ENCODE results near the gene NUDT15.

DNA sequence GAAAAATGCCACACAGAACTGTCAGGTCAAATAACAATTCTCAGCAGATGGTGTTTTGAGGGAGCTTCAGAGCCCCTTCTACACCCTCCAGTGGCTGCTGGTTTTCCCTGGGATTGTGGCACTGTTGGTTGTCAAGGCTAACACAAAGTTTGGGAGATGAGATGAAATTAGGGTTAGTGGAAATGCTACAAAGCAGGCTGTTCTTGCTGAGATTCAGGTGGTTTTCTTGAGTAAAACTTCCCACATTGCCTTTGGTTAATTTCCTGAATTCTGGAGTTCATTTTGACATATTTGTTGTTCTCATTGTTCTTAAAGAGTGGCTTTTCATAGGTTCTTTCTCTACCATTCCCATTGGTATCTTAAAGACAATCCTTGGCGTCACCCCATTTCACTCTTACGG is 35.3 kb downstream of the NUDT15 start:
- TF ChIP-seq, protein P1, sequence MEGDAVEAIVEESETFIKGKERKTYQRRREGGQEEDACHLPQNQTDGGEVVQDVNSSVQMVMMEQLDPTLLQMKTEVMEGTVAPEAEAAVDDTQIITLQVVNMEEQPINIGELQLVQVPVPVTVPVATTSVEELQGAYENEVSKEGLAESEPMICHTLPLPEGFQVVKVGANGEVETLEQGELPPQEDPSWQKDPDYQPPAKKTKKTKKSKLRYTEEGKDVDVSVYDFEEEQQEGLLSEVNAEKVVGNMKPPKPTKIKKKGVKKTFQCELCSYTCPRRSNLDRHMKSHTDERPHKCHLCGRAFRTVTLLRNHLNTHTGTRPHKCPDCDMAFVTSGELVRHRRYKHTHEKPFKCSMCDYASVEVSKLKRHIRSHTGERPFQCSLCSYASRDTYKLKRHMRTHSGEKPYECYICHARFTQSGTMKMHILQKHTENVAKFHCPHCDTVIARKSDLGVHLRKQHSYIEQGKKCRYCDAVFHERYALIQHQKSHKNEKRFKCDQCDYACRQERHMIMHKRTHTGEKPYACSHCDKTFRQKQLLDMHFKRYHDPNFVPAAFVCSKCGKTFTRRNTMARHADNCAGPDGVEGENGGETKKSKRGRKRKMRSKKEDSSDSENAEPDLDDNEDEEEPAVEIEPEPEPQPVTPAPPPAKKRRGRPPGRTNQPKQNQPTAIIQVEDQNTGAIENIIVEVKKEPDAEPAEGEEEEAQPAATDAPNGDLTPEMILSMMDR (IDR thresholded peaks at IDR 0.05), result no peak
- no peak for TF ChIP-seq POLR2A (IDR thresholded peaks at IDR 0.05)
